Fibroblast of lung (primary cell): ENCODE results near the gene SFXN1. TPM values are rescaled to one million over a fixed set of nuclear protein-coding genes. Genes with fewer than 3 reads are reported as not detected.

Experiments used
- DNase-seq, 2 donors: peaks; one replicate each; pipeline versions ENCODE4 v3.0.0 to v3.0.0-alpha.2; 2010; ENCODE audit warnings: low read depth in 2 of 2
- H2AFZ ChIP-seq: 2 replicates; pipeline ENCODE4 v1.5.1; 2012; ENCODE audit warnings: low read length, control low read depth, inconsistent platforms
- H3K27ac ChIP-seq: 2 replicates; pipeline ENCODE4 v1.5.1; 2011; ENCODE audit warnings: low read length, control low read depth; ENCODE audit not compliant: insufficient read depth
- H3K27me3 ChIP-seq: 2 replicates; pipeline ENCODE4 v1.5.1; 2011; ENCODE audit warnings: mild to moderate bottlenecking, low read length; ENCODE audit not compliant: control insufficient read depth, insufficient read depth
- H3K36me3 ChIP-seq: 2 replicates; pipeline ENCODE4 v1.5.1; 2011; ENCODE audit warnings: low read length; ENCODE audit not compliant: control insufficient read depth, insufficient read depth
- H3K4me1 ChIP-seq: 2 replicates; pipeline ENCODE4 v1.5.1; 2011; ENCODE audit warnings: low read length; ENCODE audit not compliant: control insufficient read depth, insufficient read depth; ENCODE audit errors: extremely low read depth
- H3K4me2 ChIP-seq: 2 replicates; pipeline ENCODE4 v1.5.1; 2011; ENCODE audit warnings: low read length, control low read depth; ENCODE audit not compliant: insufficient read depth; ENCODE audit errors: extremely low read depth
- H3K4me3 ChIP-seq, 4 experiments: fragments of 200-600 bp in 1 of 4; sonication (generic) in 1 of 4; replicated peaks in 1 of 4; 2 replicates each; pipeline ENCODE4 v1.5.1; 2011 to 2016; ENCODE audit warnings: low read length in 4 of 4, low read depth in 3 of 4, mild to moderate bottlenecking in 3 of 4, control low read depth in 2 of 4, inconsistent platforms in 1 of 4, mixed read lengths in 1 of 4; ENCODE audit not compliant: insufficient read depth in 1 of 4; ENCODE audit errors: control extremely low read depth in 1 of 4
- H3K79me2 ChIP-seq: 2 replicates; pipeline ENCODE4 v1.5.1; 2012; ENCODE audit warnings: mild to moderate bottlenecking, low read length, inconsistent platforms; ENCODE audit not compliant: control insufficient read depth, insufficient read depth
- H3K9ac ChIP-seq: 2 replicates; pipeline ENCODE4 v1.5.1; 2011; ENCODE audit warnings: mild to moderate bottlenecking, low read length, control low read depth; ENCODE audit not compliant: insufficient read depth
- H3K9me3 ChIP-seq: 2 replicates; pipeline ENCODE4 v1.5.1; 2012; ENCODE audit warnings: low read depth, low read length; ENCODE audit not compliant: control insufficient read depth, insufficient read depth
- H4K20me1 ChIP-seq: 2 replicates; pipeline ENCODE4 v1.5.1; 2011; ENCODE audit warnings: low read length; ENCODE audit not compliant: control insufficient read depth, insufficient read depth; ENCODE audit errors: extremely low read depth
- EZH2 ChIP-seq: IDR thresholded peaks from 2 replicates; pipeline ENCODE4 v1.5.1; 2012; ENCODE audit warnings: low read length, control low read depth, mild to moderate bottlenecking; ENCODE audit errors: missing control alignments
- polyA plus RNA-seq, 2 donors: library from polyadenylated mRNA; depleted of rRNA in 1 of 2; stranded (reverse) in 1 of 2; unstranded in 1 of 2; fragments of >200 nt; gene quantifications; 2 replicates each; pipeline ENCODE4 v1.2.1, GENCODE V29; 2011 to 2012; ENCODE audit warnings: missing spikeins in 1 of 2
- total RNA-seq: library from RNA; depleted of rRNA; stranded (reverse); fragments of >200 nt; gene quantifications from 2 replicates; pipeline ENCODE4 v1.2.1, GENCODE V29; 2014
- TF ChIP-seq, protein P1 (sequence below), 2 donors: IDR thresholded peaks in 1 of 2; conservative IDR thresholded peaks in 1 of 2; 1 replicate in 1 of 2; 2 replicates in 1 of 2; pipeline ENCODE4 v1.5.1; 2011 to 2012; ENCODE audit warnings: low read length in 2 of 2, control low read depth in 1 of 2, inconsistent platforms in 1 of 2, low read depth in 1 of 2, mild to moderate bottlenecking in 1 of 2

Gene SFXN1
- total and polyA plus RNA-seq, 2 donors (not counting 1 experiment from before 2014, with no cell fraction given), result 58.3 to 125 TPM

DNA sequence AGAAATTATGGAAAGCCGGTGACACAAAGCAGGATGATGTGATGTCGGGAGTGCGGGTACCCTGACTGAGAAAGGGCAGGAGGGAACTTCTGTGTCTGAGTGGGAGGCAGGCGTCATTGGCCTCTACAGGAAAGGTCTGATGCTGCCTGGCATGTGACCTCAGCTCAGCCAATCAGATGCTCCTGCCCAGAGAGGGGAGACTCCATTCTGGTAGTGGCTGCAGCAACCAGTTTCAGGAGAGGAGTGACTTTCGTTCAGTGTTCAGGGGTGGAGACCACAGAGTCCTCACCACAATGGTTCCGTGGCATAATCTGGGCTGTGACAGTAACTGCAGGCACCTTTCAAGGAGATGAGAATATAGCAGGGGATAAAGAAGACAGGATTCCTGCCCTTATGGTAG is 6.7 kb upstream of the SFXN1 start:
- H3K9ac ChIP-seq, result no peak overlapping the region
- no peak overlapping the region for H2AFZ ChIP-seq
- no peak for DNase-seq
- no peaks in the 10 kb centered on the region for H3K36me3 ChIP-seq
- TF ChIP-seq, protein P1, sequence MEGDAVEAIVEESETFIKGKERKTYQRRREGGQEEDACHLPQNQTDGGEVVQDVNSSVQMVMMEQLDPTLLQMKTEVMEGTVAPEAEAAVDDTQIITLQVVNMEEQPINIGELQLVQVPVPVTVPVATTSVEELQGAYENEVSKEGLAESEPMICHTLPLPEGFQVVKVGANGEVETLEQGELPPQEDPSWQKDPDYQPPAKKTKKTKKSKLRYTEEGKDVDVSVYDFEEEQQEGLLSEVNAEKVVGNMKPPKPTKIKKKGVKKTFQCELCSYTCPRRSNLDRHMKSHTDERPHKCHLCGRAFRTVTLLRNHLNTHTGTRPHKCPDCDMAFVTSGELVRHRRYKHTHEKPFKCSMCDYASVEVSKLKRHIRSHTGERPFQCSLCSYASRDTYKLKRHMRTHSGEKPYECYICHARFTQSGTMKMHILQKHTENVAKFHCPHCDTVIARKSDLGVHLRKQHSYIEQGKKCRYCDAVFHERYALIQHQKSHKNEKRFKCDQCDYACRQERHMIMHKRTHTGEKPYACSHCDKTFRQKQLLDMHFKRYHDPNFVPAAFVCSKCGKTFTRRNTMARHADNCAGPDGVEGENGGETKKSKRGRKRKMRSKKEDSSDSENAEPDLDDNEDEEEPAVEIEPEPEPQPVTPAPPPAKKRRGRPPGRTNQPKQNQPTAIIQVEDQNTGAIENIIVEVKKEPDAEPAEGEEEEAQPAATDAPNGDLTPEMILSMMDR (conservative IDR thresholded peaks at IDR 0.05 in 1 of 2, IDR thresholded peaks at IDR 0.05 in 1 of 2; ENCODE audit: low read depth in 1 of 2, low read length in 2 of 2), result no peak
- no peak for TF ChIP-seq EZH2
- no peaks in the 10 kb centered on the region for H4K20me1 ChIP-seq
- no peak overlapping the region for H3K27ac ChIP-seq
- no peaks in the 10 kb centered on the region for H3K79me2 ChIP-seq
- H3K27me3 ChIP-seq, result peaks cover 7% of the 10 kb centered on the region
- no peaks in the 10 kb centered on the region for H3K9me3 ChIP-seq
- H3K4me2 ChIP-seq, result no peak overlapping the region
- H3K4me1 ChIP-seq, result no peaks in the 10 kb centered on the region
- H3K4me3 ChIP-seq, result no peak overlapping the region

DNA sequence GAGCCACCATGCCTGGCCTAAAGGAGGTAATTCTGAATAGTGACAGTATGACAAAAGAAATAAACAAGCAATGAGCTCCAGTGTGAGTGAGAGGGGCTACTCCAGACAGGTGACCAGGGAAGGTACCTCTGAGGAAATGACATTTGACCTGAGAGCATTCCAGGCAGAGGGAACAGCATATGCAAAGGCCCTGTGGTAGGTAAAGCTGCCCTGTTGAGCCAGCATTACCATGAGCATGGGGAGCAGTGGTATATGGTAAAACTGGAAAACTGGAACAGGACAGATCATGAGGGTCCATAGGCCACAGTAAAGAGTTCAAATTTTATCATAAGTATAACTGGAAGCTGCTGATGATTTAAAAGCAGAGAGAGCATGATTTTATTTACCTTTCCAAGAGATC is 6.0 kb upstream of the SFXN1 start:
- H3K27me3 ChIP-seq, result peaks cover 7% of the 10 kb centered on the region
- DNase-seq, result no peak
- H4K20me1 ChIP-seq, result no peaks in the 10 kb centered on the region
- no peak overlapping the region for H2AFZ ChIP-seq
- no peaks in the 10 kb centered on the region for H3K36me3 ChIP-seq
- H3K27ac ChIP-seq, result no peak overlapping the region
- H3K4me1 ChIP-seq, result no peaks in the 10 kb centered on the region
- H3K4me2 ChIP-seq, result no peak overlapping the region
- H3K9me3 ChIP-seq, result no peaks in the 10 kb centered on the region
- H3K9ac ChIP-seq, result no peak overlapping the region
- no peak for TF ChIP-seq EZH2
- H3K79me2 ChIP-seq, result no peaks in the 10 kb centered on the region
- H3K4me3 ChIP-seq, result no peak overlapping the region

- no peak for DNase-seq
- TF ChIP-seq EZH2, result no peak
- TF ChIP-seq, protein P1 (conservative IDR thresholded peaks at IDR 0.05 in 1 of 2, IDR thresholded peaks at IDR 0.05 in 1 of 2; ENCODE audit: low read depth in 1 of 2, low read length in 2 of 2), result no peak
- Histone ChIP-seq H2AFZ (no peak overlapping the region), H3K9ac (no peak overlapping the region), H3K36me3 (no peaks in the 10 kb centered on the region), H3K4me2 (no peak overlapping the region), H3K27me3 (peaks cover 7% of the 10 kb centered on the region), H3K4me1 (no peaks in the 10 kb centered on the region), H4K20me1 (no peaks in the 10 kb centered on the region), H3K27ac (no peak overlapping the region), H3K4me3 (no peak overlapping the region), H3K79me2 (peaks cover 15% of the 10 kb centered on the region), H3K9me3 (no peaks in the 10 kb centered on the region)
These were observed 3.1 kb upstream of the SFXN1 start for GRCh38 chr5:175475248-175475647.
